ENCODE measurements around the gene UQCRC1. TPM values are rescaled to one million over a fixed set of nuclear protein-coding genes. Genes with fewer than 3 reads are reported as not detected.

UQCRC1 gene
- total RNA-seq, 1 experiment from 2014 or later: 575 TPM

DNA sequence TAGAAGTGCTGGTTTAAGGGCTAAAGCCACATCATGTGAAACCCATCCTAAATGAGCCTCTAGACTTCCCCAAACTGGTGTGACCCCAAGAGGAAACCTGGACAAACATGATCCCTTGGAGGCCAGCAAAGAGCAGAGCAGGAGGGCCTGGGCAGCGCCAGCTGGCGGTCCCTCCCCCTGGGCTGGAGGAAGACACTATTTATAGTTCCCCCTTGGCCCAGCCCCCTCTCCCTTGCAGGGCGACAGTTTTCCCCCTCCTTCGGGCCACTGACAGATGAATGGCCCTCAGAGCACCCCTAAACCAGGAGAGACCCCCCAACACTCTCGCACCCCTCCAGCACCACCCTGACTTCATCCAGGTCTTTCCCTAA lies 48.8 kb downstream of the UQCRC1 start:
- ATAC-seq: no peak
- BruUV-seq (replicated peaks): no TSS peak

DNA sequence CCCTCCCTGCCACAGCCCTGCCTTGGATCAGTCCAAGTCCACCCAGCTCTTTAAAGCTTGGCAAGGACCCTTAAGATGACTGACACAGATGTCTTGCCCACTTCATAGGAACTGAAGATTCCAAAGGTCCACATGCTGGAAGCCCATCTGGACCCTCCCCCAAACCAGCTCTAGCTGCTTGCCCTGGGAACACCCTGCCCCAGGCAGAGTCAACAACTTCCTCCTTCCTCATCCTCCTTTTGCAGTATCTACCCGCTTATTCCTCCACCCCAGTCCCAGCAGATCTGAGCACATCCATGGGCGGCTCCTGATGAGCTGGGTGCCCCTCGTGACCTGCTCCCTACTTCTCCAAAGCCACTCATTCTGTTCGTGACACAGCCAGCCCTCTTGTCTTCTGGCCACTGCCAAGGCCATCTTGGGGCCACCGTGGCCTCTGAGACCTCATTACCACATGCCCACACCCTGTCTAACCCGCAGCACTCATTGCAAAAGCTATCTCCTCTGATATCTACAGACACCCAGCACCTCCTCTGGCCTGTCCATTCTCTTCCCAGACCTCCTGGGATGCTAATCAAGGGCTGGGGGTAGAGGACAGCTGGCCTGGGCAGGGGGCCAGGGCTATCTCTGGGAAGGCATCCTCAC lies 50.8 kb downstream of the UQCRC1 start:
- Histone ChIP-seq H3K4me2 (ENCODE audit: low read length) (no peak overlapping the region), H4K20me1 (ENCODE audit: low read length) (no peaks in the 10 kb centered on the region), H3K9ac (ENCODE audit: low read length) (no peak overlapping the region), H3K36me3 (ENCODE audit: low read depth, low read length) (no peaks in the 10 kb centered on the region), H3K4me3 (ENCODE audit: low read length) (no peak overlapping the region), H3K9me2 (replicated peaks; ENCODE audit: low read length) (no peaks in the 10 kb centered on the region), H3K4me1 (ENCODE audit: insufficient read depth, low read length) (peaks cover 38% of the 10 kb centered on the region), H3F3A (ENCODE audit: low read length, unreplicated experiment) (peaks cover 4% of the 10 kb centered on the region), H2AFZ (ENCODE audit: low read length) (no peak overlapping the region), H3K27me3 (ENCODE audit: low read length) (no peaks in the 10 kb centered on the region), H3K9me3 (ENCODE audit: low read length) (no peaks in the 10 kb centered on the region), H3K27ac (ENCODE audit: low read length) (no peak overlapping the region), H3K79me2 (ENCODE audit: low read length) (peaks cover 30% of the 10 kb centered on the region)
- ChIA-PET CTCF (interaction anchor here (0.5 to 1.0 kb wide), 4 partner anchors 77 to 158 kb away, joined by 3 to 7 read pairs (median 4); partner anchors contain the start of gene SLC26A6), POLR2A (ENCODE audit: unreplicated experiment) (interaction anchor here (0.7 kb wide), 1 partner anchor 448 kb away, joined by 4 read pairs; the partner anchor contains the start of gene WDR6)
- DNase-seq (no peak), ATAC-seq (no peak)
- intact Hi-C loops (cut with micrococcal nuclease): loop anchor here (5.0 to 10.0 kb wide), 3 partner anchors 39 to 1174 kb away; partner anchors contain the start of genes ATRIP, COL7A1 and PTPN23
- no TSS peak for BruUV-seq (replicated peaks)
- TF ChIP-seq, protein P1, sequence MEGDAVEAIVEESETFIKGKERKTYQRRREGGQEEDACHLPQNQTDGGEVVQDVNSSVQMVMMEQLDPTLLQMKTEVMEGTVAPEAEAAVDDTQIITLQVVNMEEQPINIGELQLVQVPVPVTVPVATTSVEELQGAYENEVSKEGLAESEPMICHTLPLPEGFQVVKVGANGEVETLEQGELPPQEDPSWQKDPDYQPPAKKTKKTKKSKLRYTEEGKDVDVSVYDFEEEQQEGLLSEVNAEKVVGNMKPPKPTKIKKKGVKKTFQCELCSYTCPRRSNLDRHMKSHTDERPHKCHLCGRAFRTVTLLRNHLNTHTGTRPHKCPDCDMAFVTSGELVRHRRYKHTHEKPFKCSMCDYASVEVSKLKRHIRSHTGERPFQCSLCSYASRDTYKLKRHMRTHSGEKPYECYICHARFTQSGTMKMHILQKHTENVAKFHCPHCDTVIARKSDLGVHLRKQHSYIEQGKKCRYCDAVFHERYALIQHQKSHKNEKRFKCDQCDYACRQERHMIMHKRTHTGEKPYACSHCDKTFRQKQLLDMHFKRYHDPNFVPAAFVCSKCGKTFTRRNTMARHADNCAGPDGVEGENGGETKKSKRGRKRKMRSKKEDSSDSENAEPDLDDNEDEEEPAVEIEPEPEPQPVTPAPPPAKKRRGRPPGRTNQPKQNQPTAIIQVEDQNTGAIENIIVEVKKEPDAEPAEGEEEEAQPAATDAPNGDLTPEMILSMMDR (conservative IDR thresholded peaks at IDR 0.05; ENCODE audit: low read depth, low read length): peak; percentile 41; the same call in 1 of the 2 replicates
- TF ChIP-seq EZH2phosphoT487 (IDR thresholded peaks at IDR 0.05; ENCODE audit: borderline replicate concordance, low read length) (no peak), EZH2 (IDR thresholded peaks at IDR 0.05; ENCODE audit: low read length, unreplicated experiment) (no peak)

More for the DNA sequence above, 48.8 kb downstream of the UQCRC1 start:
- Histone ChIP-seq H3K27me3 (ENCODE audit: low read length) (no peaks in the 10 kb centered on the region), H2AFZ (ENCODE audit: low read length) (no peak overlapping the region), H3K4me3 (ENCODE audit: low read length) (no peak overlapping the region), H3K36me3 (ENCODE audit: low read depth, low read length) (no peaks in the 10 kb centered on the region), H3K79me2 (ENCODE audit: low read length) (peaks cover 10% of the 10 kb centered on the region), H3K4me1 (ENCODE audit: insufficient read depth, low read length) (peaks cover 43% of the 10 kb centered on the region), H3K4me2 (ENCODE audit: low read length) (no peak overlapping the region), H3K9ac (ENCODE audit: low read length) (no peak overlapping the region), H3K9me2 (replicated peaks; ENCODE audit: low read length) (no peaks in the 10 kb centered on the region), H3K27ac (ENCODE audit: low read length) (no peak overlapping the region), H4K20me1 (ENCODE audit: low read length) (no peaks in the 10 kb centered on the region), H3F3A (ENCODE audit: low read length, unreplicated experiment) (peaks cover 4% of the 10 kb centered on the region), H3K9me3 (ENCODE audit: low read length) (no peaks in the 10 kb centered on the region)
- ChIA-PET CTCF (interaction anchor here (0.6 kb wide), 1 partner anchor 22 kb away, joined by 4 read pairs; no protein-coding TSS in a partner anchor), POLR2A (ENCODE audit: unreplicated experiment) (interaction anchor here (0.8 kb wide), 1 partner anchor 87 kb away, joined by 8 read pairs; no protein-coding TSS in a partner anchor)
- no peak for TF ChIP-seq EZH2 (IDR thresholded peaks at IDR 0.05; ENCODE audit: low read length, unreplicated experiment)
- TF ChIP-seq EZH2phosphoT487 (IDR thresholded peaks at IDR 0.05; ENCODE audit: borderline replicate concordance, low read length): no peak
- TF ChIP-seq, protein P1 (conservative IDR thresholded peaks at IDR 0.05; ENCODE audit: low read depth, low read length): no peak
- DNase-seq: no peak
- intact Hi-C loops (cut with micrococcal nuclease): loop anchor here (5.0 kb wide), 1 partner anchor 122 kb away; no protein-coding TSS in a partner anchor
